ENCODE data around the gene NOLC1. TPM values are rescaled to one million over a fixed set of nuclear protein-coding genes. Genes with fewer than 3 reads are reported as not detected.

NOLC1 gene
- total RNA-seq, 1 donor from 2014 or later = 116 TPM

DNA sequence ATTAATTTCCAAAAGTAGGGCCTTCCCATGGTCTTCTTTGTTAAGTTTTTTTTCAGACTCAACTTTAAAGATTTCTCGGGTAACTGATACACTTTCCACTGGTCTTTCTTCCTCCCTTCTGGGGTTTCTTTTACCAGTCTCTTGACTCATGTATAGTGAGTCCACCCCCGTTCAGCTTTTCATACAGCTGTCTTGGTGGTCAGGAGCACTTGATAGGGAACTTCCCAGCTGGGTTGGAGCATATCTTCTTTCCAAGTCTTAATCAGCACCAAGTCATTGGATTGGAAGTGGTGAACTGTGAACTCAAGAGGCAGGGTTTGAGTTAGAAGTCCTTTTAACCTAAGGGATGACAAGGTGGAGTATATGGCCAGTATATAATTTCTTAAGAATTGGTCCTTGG is 44.7 kb downstream of the NOLC1 start:
- H3K27ac Mint-ChIP-seq (ENCODE audit: unreplicated experiment) = no peak overlapping the region
- H3K9me3 Mint-ChIP-seq = peaks cover 5% of the 10 kb centered on the region
- TF ChIP-seq, protein P1, sequence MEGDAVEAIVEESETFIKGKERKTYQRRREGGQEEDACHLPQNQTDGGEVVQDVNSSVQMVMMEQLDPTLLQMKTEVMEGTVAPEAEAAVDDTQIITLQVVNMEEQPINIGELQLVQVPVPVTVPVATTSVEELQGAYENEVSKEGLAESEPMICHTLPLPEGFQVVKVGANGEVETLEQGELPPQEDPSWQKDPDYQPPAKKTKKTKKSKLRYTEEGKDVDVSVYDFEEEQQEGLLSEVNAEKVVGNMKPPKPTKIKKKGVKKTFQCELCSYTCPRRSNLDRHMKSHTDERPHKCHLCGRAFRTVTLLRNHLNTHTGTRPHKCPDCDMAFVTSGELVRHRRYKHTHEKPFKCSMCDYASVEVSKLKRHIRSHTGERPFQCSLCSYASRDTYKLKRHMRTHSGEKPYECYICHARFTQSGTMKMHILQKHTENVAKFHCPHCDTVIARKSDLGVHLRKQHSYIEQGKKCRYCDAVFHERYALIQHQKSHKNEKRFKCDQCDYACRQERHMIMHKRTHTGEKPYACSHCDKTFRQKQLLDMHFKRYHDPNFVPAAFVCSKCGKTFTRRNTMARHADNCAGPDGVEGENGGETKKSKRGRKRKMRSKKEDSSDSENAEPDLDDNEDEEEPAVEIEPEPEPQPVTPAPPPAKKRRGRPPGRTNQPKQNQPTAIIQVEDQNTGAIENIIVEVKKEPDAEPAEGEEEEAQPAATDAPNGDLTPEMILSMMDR (conservative IDR thresholded peaks at IDR 0.05) = no peak
- peaks cover 2% of the 10 kb centered on the region for H3K36me3 Mint-ChIP-seq (ENCODE audit: low read depth)
- no peak overlapping the region for H3K4me3 Mint-ChIP-seq
- no peaks in the 10 kb centered on the region for H3K4me1 Mint-ChIP-seq
- DNase-seq (ENCODE audit: low read depth, low spot score) = no peak
- peaks cover 2% of the 10 kb centered on the region for H3K27me3 Mint-ChIP-seq (ENCODE audit: low read depth)

DNA sequence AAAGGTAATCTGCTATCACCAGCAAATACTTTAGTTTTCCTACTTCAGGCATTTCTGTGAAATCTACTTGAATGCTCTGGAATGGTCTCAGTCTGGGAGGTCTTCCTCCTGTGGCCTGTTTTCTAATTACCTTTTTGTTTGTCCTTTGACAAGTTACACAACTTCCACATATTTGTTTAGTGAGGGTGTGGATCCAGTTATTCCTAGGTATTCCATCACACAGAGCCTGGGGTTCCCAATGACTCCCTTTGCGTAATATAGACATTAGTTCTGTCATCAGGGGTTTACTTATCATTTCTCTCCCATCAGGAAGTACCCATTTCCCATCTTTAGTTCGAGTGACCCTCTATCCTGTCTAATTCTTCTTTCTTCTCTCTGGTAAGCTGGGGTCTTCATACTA is 45.8 kb downstream of the NOLC1 start:
- TF ChIP-seq, protein P1 (conservative IDR thresholded peaks at IDR 0.05) = no peak
- H3K27me3 Mint-ChIP-seq (ENCODE audit: low read depth) = peaks cover 8% of the 10 kb centered on the region
- peaks cover 2% of the 10 kb centered on the region for H3K9me3 Mint-ChIP-seq
- DNase-seq (ENCODE audit: low read depth, low spot score) = no peak
- no peaks in the 10 kb centered on the region for H3K4me1 Mint-ChIP-seq
- no peak overlapping the region for H3K4me3 Mint-ChIP-seq
- H3K36me3 Mint-ChIP-seq (ENCODE audit: low read depth) = no peaks in the 10 kb centered on the region
- H3K27ac Mint-ChIP-seq (ENCODE audit: unreplicated experiment) = no peak overlapping the region

DNA sequence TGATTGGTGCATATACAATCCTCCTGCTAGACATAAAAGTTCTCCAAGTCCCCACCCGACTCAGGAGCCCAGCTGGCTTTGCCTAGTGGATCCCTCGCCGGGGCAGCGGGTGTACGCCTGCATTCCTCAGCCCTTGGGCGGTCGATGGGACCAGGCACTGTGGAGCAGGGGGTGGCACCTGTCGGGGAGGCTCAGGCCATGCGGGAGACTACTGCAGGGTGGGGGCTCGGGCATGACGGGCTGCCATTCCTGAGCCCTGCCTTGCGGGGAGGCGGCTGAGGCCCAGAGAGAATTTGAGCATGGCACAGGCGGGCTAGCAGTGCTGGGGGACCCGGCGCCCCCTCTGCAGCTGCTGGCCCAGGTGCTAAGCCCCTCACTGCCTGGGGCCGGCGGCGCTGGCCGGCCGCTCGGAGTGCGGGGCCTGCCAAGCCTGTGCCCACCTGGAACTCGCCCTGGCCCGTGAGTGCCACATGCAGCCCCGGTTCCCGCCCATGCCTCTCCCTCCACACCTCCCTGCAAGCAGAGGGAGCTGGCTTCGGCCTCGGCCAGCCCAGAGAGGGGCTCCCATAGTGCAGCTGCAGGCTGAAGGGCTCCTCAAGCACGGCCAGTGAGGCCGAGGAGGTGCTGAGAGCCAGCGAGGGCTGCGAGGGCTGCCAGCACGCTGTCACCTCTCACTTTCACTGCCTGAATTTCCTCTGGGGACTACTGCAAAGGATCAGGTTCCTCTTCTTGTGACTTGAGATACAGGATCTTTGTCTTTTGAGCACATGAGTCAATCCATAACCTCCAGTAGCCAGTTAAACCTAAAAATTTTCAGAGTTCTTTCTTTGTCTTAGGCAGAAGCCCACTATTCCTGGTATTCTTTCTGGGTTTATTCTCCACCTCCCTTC is 48.8 kb downstream of the NOLC1 start:
- H3K27me3 Mint-ChIP-seq (ENCODE audit: low read depth) = peaks cover 14% of the 10 kb centered on the region
- no peak overlapping the region for H3K4me3 Mint-ChIP-seq
- TF ChIP-seq, protein P1 (conservative IDR thresholded peaks at IDR 0.05) = no peak
- DNase-seq (ENCODE audit: low read depth, low spot score) = no peak
- no peaks in the 10 kb centered on the region for H3K36me3 Mint-ChIP-seq (ENCODE audit: low read depth)
- H3K4me1 Mint-ChIP-seq = no peaks in the 10 kb centered on the region
- H3K9me3 Mint-ChIP-seq = no peaks in the 10 kb centered on the region
- no peak overlapping the region for H3K27ac Mint-ChIP-seq (ENCODE audit: unreplicated experiment)

DNA sequence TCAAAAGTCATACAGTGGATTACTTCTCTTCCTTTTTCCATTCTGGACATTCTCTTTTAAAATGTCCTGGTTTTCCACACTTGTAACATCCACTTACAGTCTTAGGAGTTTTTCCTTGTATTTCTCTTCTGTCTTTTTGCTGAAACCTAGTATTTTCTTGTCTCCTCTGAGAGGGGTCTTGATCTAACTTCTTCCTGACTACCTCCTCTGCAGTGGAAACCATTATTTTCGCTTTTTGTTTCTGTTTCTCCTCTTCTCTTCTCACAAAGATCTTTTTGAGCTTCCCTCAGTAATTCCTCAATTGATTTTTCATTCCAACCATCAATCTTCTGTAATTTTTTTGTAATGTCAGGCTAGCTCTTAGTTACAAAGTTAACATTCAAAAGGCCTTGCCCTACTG is 50.2 kb downstream of the NOLC1 start:
- Mint-ChIP-seq H3K27ac (ENCODE audit: unreplicated experiment) (no peak overlapping the region), H3K4me3 (no peak overlapping the region), H3K36me3 (ENCODE audit: low read depth) (no peaks in the 10 kb centered on the region), H3K4me1 (no peaks in the 10 kb centered on the region), H3K9me3 (no peaks in the 10 kb centered on the region), H3K27me3 (ENCODE audit: low read depth) (peaks cover 14% of the 10 kb centered on the region)
- TF ChIP-seq, protein P1 (conservative IDR thresholded peaks at IDR 0.05) = no peak
- no peak for DNase-seq (ENCODE audit: low read depth, low spot score)

DNA sequence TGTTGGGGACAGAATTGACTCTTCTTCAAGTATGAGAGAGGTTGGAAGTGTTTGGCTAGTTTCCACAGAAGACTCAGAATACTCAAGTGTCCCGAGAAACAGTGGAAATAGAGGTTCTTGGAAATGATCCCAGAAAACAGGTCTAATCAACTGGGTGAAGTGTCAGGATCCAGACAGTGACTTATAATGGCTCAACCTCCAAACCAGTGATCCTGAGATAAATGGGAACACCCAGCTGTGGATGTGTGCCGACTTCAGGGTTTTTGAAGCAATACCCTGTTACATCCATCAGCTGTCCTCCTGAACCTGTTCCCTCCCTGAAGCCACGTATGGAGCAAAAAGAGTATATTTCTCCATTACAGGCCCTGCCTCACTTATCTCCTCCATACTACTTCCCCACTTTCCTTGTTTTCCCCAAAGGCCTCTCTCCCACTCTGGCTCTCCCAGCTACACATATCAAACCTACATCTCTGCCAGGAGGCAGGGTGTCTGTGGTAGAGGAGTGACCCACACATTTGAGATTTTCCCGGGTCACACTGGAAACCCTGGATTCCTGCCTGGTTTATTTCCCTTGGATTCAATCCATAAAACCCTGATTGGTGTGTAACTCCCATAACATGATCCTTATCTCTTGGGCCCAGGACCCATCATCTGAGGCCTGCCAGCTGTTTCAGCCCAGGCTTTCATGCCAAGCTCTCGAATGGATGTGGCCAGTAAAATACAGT is 56.3 kb downstream of the NOLC1 start:
- H3K27me3 Mint-ChIP-seq (ENCODE audit: low read depth) = peaks cover 12% of the 10 kb centered on the region
- H3K27ac Mint-ChIP-seq (ENCODE audit: unreplicated experiment) = no peak overlapping the region
- no peak overlapping the region for H3K4me3 Mint-ChIP-seq

More for the DNA sequence above, 56.3 kb downstream of the NOLC1 start:
- no peaks in the 10 kb centered on the region for H3K4me1 Mint-ChIP-seq
- TF ChIP-seq, protein P1 (conservative IDR thresholded peaks at IDR 0.05) = no peak
- H3K36me3 Mint-ChIP-seq (ENCODE audit: low read depth) = no peaks in the 10 kb centered on the region
- no peak for DNase-seq (ENCODE audit: low read depth, low spot score)
- H3K9me3 Mint-ChIP-seq = no peaks in the 10 kb centered on the region

Measured in neural crest cell (in vitro differentiated cells).